Measurements from ENCODE around the gene NKAIN4.

Gene NKAIN4

DNA sequence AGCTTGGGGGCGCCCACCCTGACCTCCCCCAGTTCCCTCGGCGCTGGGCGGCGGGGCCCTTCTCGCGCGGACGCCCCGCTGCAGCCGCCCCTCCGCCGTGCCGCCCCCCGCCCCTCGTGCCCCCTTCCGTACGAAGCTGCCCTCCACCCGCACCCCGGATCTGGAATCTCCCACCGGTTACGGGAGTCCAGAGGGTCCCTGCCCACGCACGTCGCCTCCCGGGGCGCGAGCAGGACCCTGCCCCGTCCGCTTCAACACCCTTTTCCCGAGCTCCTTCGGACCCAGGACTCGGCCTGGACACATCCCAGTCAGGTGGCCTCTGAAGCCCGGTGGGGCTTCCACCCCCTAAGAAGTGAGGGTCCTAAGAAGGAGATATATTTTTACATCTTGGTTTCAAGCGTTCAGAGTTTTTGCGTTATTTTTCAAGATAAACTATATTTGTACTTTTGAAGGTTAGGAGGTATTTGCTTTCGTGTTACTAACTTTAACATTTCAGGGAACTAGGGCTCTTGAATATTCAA is 18.9 kb upstream of the NKAIN4 start:
- DNase-seq = no peak

DNA sequence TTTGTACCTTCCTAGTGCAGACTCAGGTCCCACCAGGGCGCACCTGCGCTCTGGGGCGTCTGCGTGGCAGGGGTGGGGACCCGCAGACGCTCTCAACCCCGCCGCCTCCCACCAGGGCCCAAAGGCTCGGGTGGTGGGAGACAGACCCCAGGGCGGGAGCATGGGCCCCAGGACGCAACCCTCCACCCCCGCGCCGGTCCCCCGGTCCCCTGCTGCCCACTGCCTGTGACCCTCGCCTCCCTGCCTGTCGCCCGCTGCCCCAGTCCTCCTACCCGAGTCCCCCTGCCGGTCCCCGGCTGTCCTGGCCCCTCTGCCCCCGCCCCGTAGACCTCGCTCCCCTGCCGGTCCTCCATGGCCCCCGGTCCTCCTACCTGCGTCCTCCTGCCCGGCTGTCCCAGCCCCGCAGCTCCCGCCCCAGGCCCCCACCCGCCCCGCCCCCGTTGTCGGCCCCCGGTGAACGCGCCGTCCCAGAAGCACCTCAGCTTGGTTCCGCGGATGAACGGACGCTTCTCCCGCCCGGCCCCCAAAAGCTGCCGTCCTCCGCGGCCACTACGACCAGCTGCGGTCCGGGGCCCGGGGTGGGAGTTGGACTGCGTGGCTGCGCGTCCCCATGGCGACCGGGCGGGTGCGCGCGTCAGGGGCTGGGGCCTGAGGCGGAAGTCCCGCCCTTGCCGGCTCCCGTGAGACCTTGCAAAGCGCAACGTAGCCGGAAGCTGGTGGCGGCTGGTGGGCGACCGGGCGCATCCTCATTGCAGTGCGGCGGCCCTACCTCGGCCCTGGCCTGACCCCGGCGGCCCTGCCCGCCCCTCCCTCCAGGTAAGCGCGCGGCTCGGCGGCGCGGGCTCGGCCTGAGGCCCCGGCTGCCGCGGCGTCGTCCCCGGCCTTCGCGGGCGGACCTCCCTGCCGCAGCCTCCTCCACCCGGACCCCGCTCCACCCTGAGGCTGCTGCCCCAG is 18.1 kb upstream of the NKAIN4 start, which contains the start of gene ARFGAP1:
TSS of gene ARFGAP1 (plus strand) at position 709 of the 954 bp plus-strand sequence. CDS start 2,768 bp downstream, outside the sequence.
- DNase-seq = peak; percentile 92

DNA sequence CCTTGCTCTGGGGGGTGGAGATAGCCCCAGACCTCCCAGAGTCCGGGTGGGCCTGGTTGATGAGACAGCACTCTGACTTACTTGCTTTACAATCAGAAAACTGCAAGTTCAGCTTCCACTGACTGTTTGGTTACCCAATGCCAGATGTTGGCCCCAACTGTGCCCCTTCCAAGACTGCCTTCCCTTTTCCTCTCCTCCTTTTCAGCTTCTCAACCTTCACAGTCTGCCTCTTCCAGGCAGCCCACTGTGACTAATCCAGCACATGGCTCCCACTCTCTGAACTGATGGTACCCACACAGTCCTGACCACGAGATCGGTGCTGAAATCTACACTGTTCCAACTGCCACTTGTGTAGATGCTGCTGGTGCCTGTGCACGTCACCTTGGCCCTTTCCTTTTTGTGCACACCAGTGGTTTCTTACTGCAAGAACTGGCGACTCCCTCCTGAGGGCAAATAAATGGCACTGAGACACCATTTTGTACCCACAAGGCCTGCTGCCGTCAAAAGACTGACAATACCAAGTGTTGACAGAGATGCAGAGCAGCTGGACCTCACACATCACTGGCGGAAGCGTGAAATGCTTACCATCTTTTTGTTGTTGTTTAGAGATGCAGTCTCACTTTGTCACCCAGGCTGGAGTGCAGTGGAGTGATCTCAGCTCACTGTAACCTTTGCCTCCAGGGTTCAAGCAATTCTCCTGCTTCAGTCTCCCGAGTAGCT is 16.5 kb upstream of the NKAIN4 start:
- DNase-seq = no peak

DNA sequence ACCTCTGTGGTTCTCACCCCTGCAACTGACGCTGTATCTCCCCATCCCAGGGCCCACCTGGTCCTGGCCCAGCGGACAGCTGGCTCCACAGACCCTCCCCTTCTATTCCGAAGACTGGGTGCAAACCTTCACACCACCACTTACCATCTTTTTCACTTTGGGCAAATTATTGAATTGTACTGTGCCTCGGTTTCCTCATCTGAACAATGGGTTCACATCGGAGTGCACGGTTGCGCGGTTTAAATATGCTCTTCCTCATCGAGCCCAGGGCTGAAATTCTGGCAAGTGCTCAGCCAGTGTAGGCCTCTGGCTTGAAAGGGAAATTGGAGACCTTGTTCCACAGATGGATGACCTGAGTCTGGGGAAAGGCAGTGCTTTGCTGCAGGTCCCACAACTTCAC is 15.5 kb upstream of the NKAIN4 start:
- DNase-seq = no peak

DNA sequence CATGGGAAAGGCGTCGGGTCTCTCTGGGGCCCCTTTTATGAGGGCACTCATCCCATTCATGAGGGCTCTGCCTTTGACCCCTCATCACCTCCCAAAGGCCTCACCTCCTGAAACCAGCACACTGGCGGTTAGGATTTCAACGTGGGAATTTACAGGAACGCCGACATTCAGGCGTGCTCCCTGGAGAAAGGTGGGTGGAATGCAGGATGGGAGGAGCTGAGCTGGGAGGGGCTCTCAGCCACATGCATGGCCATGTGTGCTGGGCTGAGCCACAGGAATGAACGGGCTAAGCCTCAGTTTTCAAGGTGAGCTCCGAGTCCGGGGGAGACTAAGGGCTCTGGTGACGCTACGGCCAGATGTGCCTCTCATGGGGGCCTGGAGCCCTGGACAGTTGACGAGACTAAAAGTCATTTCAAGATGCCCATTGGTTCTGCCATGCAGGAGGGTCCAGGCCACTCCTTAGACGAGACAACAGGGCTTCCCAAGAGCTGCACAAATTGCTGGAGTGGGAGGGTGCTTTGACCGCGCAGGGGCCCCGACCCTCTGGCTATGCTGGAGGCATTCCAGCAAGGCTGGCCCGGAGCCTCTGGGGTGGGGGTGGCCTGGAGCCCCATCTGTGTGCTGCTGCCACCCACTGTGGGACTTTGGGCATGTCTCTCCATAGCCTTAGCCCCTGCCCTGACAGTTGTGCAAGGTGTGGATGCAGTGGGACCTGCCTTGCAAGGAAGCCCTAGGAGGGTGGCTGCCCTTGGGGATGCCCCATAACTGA is 14.6 kb upstream of the NKAIN4 start:
- DNase-seq = no peak

GRCh38 chr20:63268256-63268655 is 14.0 kb upstream of the NKAIN4 start:
- DNase-seq = no peak

DNA sequence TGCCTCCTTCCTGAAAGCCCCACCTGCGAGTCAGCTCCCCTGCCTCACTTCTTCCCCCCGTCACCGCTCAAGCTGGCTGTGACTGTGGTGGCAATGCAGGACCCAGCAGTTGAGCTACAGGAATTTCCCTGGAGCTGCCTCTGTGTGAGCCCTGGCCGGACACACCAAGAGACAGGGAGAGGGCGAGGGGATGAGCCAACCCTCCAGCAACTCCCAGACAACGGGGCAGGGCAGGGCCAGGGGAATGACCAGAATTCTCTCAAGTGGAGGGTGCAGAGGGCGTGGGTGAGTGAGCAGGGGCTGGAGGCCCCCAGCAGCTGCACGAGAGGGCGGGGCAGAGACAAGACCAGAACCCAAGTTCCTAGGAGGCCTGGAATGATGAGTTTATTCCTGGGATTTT is 13.4 kb upstream of the NKAIN4 start:
- no peak for DNase-seq

DNA sequence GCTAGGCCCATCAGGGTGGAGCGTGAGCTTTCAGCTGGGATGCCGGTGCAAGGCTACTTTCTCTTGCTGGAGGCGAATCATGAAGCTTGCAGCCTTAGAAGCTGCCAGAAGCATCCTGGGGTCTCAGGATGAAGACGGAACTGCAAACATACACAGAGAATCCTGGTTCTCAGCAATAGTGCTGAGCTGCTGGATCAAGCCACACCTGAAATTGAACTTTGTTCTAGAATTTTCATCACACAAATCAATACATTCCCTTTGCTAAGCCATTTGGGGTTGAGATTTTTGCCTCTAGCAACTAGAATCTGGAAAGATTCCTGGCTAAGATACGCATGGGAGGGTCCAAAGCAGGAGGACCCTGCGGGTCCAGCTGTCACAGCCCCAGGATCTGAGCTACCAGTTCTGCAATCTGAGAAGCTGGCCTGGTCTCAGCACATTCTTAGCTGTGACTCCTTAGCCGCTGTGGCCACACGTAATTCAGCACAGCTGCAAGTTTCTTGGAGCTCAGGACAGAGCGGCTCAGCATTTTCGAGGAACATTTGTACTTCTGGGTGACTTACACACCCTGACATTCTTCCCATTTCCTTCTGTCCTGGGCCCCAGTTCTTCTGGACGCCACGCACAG is 11.7 kb upstream of the NKAIN4 start:
- no peak for DNase-seq

DNA sequence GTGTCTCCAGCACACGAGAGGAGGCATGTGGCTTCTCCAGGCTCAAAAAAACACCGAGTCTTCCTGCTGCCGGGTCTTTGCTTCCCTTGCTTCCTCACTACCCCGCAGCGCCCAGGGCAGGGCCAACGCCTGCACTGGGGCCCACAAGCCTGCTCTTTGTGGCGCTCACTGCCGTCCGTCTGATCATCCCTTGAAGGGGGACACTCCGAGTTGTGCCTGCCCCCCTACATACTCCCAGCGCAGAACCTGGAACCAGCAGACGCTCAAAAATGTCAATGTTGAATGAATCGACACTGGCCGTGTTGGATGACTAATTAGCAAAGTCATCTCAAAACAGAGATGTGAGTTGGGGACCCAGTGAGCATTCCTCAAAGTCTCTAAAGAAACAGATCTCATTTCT is 10.3 kb upstream of the NKAIN4 start:
- no peak for DNase-seq

GRCh38 chr20:63264000-63264399 is 9.7 kb upstream of the NKAIN4 start:
- DNase-seq = no peak

- no peak for DNase-seq
Measured at GRCh38 chr20:63262836-63263235, 8.6 kb upstream of the NKAIN4 start.

DNA sequence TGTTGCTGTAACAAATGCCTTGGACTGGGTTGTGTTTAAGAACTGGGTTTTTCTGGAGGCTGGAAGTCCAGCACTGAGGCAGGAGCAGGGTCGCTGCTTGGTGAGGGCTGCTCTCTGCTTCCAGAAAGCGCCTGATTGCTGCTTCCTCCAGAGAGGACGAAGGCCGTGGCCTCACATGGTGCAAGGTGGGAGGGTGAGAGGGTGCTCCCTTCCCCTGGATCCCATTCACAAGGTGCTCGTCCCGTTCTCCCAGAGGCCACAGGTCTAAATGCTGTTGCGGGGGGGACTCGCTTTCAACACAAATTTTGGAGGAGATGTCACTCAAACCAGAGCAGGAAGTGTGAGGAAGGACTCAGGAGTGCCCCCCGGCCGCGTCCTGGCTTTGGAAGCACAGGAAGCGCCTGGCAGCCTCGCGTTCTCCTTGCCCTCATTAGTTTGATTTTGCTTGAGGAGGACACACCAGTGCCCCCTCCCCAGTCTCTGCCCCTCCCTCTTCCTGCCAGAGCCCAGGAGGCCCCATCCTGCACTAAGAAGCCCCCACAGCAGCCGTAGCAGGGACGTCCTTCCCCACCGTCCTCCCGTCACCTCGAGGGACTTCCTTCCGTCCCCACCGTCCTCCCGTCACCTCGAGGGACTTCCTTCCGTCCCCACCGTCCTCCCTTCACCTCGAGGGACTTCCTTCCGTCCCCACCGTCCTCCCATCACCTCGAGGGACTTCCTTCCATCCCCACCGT is 7.7 kb upstream of the NKAIN4 start:
- DNase-seq = no peak

DNA sequence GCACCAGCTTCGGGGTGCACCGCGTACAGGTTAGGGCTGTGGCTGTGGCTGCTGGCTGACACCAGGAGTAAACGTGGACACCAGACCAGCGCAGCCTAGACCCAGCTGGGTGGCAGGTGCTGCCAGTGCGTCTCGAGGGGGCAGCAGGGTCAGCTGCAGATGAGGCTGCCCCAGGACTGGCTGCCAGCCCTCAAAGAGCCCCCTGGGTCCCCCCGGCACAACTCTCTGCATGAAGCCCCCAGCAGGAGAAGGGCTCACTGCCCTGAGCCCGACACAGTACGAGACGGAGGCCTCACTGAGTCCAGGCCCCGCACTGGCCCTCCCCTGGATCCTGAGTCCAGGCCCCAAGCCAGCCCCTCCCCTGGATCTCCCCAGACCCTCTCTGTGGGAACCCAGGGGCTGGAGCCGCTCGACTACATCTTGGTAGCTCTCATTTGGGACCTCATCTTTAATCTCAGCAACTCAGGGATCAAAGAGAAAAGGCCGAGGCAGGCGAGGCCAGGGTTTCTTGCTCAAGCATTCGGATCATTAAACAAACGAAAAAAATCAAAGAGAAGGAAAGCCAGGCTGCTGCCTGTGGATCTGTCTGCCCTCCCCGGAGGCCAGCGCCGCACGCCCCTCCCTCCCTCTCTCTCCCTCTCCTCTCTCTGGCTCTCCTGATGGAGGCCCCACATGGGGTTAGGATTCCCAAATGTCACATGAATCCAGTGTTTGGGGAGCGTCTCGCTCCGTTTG is 7.0 kb upstream of the NKAIN4 start:
- no peak for DNase-seq

DNA sequence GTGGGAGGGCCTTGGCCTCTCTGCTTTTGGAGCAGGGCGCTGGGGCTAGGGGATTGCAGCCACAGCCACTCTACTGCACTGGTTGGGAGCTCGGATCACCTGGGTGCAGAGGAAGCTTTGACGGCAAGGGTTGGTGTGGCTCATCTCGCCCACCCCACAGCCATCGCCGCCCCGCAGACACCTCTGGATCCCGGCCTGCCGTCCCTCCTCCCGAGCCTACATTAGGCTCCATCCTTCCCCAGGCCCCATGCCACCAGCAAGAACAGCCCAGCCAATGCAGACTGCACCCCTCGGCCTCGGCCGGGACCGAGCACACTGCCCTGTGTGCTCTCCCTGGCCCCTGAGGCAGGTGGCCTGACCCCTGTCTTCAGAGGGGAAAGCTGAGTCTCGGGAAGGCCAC is 6.3 kb upstream of the NKAIN4 start:
- no peak for DNase-seq

DNA sequence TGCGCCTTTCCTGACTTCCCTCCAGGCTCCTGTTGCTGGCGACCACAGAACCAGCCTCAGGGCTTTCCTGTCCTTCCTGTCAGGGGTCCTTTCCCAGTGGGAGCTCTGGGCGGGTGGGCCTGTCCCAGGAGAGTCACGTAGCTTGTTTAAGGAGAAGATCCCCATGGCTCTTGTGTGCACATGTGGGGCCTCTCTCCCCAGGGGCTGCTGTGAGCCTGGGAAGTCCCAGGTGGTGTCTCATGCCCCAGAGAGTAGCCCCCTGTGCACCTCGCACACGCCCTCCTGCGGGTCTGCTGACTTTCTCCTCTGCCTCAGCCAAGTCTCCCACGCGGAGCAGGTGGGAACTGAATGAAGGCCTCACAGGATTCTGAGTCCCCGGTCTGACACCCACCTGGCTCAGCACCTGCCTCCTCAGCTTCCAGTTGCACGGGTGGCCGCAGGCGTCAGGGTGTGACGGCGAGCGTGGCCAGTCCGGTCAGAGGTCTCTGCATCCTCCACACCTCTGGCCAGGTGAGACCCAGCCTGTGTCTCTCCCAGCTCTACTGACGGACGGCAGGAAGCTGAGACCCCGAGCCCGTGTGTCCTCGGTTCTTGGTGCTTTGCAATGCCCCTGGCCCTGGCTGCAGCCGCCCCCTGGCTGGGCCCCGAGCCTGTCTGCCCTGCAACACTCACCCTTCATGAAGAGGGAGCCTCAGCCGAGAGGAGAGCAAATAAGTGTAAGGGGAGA is 5.6 kb upstream of the NKAIN4 start:
- DNase-seq = no peak

DNA sequence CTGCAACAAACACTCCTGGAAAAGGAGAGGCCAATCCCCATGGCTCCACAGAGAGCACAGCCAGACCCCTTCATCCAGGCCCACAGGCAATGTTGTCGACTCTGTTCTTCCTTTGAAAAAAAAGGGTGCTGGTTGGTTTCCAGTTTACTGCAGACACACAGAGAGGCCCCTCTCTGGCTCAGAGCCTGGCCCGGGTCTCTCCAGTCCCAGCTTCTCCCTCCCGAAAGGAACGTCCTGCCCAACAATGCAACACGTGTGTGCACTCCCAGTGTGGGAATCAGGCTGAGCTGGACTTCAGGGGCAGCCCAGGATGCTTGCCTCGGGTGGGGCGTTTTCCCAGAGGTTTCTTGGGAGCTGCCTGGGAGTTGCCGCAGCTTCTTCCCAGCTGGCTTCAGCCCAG is 4.5 kb upstream of the NKAIN4 start:
- DNase-seq = no peak

GRCh38 chr20:63257629-63258028 is 3.4 kb upstream of the NKAIN4 start:
- no peak for DNase-seq

GRCh38 chr20:63256954-63257353 is 2.7 kb upstream of the NKAIN4 start:
- DNase-seq = no peak

DNA sequence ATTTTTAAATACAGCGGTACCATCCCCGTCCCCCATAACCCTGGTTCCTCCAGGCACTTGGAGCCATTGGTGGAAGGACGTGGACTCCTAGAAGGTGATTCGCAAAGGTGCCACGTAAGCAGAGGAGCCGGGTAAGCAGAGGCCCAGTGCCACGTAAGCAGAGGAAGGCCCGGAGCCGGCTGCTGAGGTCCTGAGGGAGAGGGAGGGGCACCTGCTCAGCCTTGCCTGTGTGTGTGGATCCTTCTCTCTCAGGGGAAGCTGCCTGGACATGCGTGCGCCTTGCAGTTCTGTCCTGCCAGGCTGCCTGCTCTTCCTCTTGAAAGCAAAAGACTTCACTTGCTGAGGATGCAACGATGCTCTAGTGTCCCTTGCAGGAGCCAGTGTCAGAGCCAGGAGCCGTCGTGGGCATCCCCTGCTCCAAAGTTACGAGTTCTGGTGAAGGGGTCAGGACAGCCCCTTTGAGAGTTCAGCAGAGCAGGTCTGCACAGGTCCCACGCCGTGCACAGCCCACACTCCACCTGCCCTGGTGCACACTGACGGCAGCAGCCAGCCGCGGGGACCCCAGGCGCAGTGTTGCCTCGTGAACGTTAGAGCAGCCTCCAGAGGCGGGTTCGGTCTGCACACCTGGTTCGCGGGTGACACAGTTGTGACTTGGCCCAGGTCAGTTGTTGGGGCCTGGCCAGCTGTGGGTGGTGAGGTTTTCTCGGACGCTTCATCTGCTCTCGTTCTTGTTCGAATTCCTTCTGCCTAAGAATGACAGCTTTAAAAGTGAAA is 1.9 kb upstream of the NKAIN4 start:
- DNase-seq = no peak

Data from activated CD4-positive, alpha-beta T cell treated with anti-CD3 and anti-CD28 coated beads, Interleukin-10, Interleukin-2, amounts not matched to agents 100 ng/mL and 50 ng/mL, durations not matched to agents 16 hours and 8 hours (primary cell).